ENCODE measurements around the gene TFAP2B.

DNA sequence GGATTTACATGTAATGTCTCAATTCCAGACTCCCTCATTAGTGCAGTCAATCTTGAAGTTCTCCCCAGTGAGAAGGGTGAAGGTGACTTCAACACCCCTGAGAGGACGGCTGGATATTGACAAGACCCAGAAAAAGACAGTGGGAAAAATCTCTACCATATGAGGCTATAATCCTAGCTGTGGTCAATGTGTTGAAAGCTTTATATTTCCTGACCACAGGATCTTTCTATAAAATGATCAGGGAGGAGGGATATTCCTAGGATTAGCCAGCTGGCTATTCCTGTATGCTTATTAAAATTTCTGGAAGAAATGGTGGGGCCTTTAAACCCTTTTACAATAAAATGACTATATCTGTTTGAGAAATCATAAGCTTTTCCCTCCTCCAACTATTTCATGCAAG, 43.0 kb downstream of the TFAP2B start:
- TF ChIP-seq CTCF (IDR thresholded peaks at IDR 0.05) (no peak), POLR2A (IDR thresholded peaks at IDR 0.05) (no peak)

Measured in right lobe of liver (tissue), 4 donors.